Ramos (cell line): ENCODE results near the gene CASTOR2.
"Not testable (repeated sequence)": the region's sequence is repeated elsewhere in the genome, so short reads cannot be mapped to it uniquely, and the experiment has no call there.

Experiments used
- in situ Hi-C: fragments of 300-500 bp; cut with MboI; formaldehyde crosslinking; loops from one replicate; pipeline ENCODE4 v1.14.3; 2022; ENCODE audit warnings: low sequenced_read_pairs; ENCODE audit not compliant: unreplicated experiment

CASTOR2 gene

GRCh38 chr7:74993121-74993520 is 28.6 kb downstream of the CASTOR2 start:
- in situ Hi-C loops, result no loop called here

GRCh38 chr7:74994869-74995543 is 30.5 kb downstream of the CASTOR2 start:
- in situ Hi-C loops, result not testable (repeated sequence)

- in situ Hi-C loops, result not testable (repeated sequence)
These were observed 31.9 kb downstream of the CASTOR2 start for GRCh38 chr7:74996361-74996760.

- in situ Hi-C loops, result not testable (repeated sequence)
These were observed 33.3 kb downstream of the CASTOR2 start for GRCh38 chr7:74997811-74998210.

- in situ Hi-C loops, result not testable (repeated sequence)
These were observed 36.9 kb downstream of the CASTOR2 start for GRCh38 chr7:75001356-75001755.

GRCh38 chr7:75010036-75010435 is 45.5 kb downstream of the CASTOR2 start:
- in situ Hi-C loops, result no loop called here

- in situ Hi-C loops, result no loop called here
These were observed 53.3 kb downstream of the CASTOR2 start for GRCh38 chr7:75017832-75018231.

GRCh38 chr7:75018570-75019364 is 54.3 kb downstream of the CASTOR2 start:
- in situ Hi-C loops, result no loop called here

GRCh38 chr7:75019800-75020199 is 55.3 kb downstream of the CASTOR2 start:
- in situ Hi-C loops, result no loop called here

- in situ Hi-C loops, result no loop called here
These were observed 60.4 kb downstream of the CASTOR2 start for GRCh38 chr7:75024922-75025321.

- in situ Hi-C loops, result no loop called here
These were observed 63.8 kb downstream of the CASTOR2 start for GRCh38 chr7:75028299-75028698.

GRCh38 chr7:75033064-75033463 is 68.6 kb downstream of the CASTOR2 start:
- in situ Hi-C loops, result no loop called here

GRCh38 chr7:75033826-75034225 is 69.3 kb downstream of the CASTOR2 start:
- in situ Hi-C loops, result no loop called here

GRCh38 chr7:75038508-75038907 is 74.0 kb downstream of the CASTOR2 start:
- in situ Hi-C loops, result no loop called here

GRCh38 chr7:75039166-75039565 is 74.7 kb downstream of the CASTOR2 start:
- in situ Hi-C loops, result no loop called here

GRCh38 chr7:75039709-75040108 is 75.2 kb downstream of the CASTOR2 start:
- in situ Hi-C loops, result no loop called here

- in situ Hi-C loops, result no loop called here
These were observed 76.0 kb downstream of the CASTOR2 start for GRCh38 chr7:75040512-75040911.

- in situ Hi-C loops, result no loop called here
These were observed 77.8 kb downstream of the CASTOR2 start for GRCh38 chr7:75042286-75042685.

- in situ Hi-C loops, result no loop called here
These were observed 78.6 kb downstream of the CASTOR2 start for GRCh38 chr7:75042831-75043703.

GRCh38 chr7:75045881-75046280 is 81.4 kb downstream of the CASTOR2 start:
- in situ Hi-C loops, result no loop called here
